ENCODE data around the gene DNAJA3. TPM values are rescaled to one million over a fixed set of nuclear protein-coding genes. Genes with fewer than 3 reads are reported as not detected.

The DNAJA3 gene
- total and polyA plus RNA-seq, 12 donors: 29.0 to 76.7 (median 71.4) TPM

DNA sequence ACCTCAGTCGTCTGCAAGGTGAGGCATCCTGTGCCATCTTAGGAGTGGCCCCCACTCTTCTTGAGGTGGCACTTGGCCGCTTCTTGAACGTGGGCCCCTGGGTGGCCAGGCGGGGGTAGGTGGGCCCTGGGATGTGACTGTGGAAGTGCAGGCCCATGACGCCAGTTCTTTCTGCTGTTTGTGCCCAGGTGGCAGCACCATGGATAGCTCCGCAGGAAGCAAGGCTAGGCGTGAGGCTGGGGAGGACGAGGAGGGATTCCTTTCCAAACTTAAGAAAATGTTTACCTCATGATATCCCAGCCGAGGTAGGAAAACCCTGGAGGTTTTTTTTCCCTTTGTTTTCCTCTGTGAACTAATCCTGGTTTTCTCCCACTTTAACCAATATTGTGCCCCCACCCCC, 29.0 kb downstream of the DNAJA3 start:
- Histone ChIP-seq H3K4me1 (peaks cover 0 to 11% (median 0%) of the 10 kb centered on the region in 9 donors), H3K27ac (no peak overlapping the region), H3K9me3 (no peaks in the 10 kb centered on the region), H3K27me3 (no peaks in the 10 kb centered on the region), H3K36me3 (peaks cover 4 to 100% (median 50%) of the 10 kb centered on the region in 9 donors), H3K4me3 (no peak overlapping the region)
- ATAC-seq (no peak), DNase-seq (no peak)
- 72 to 79% methylated on average over 9 of the region's 9 CpGs for WGBS, 2 donors
- intact Hi-C loops (cut with DNase I): no loop called here
- TF ChIP-seq, protein P1, sequence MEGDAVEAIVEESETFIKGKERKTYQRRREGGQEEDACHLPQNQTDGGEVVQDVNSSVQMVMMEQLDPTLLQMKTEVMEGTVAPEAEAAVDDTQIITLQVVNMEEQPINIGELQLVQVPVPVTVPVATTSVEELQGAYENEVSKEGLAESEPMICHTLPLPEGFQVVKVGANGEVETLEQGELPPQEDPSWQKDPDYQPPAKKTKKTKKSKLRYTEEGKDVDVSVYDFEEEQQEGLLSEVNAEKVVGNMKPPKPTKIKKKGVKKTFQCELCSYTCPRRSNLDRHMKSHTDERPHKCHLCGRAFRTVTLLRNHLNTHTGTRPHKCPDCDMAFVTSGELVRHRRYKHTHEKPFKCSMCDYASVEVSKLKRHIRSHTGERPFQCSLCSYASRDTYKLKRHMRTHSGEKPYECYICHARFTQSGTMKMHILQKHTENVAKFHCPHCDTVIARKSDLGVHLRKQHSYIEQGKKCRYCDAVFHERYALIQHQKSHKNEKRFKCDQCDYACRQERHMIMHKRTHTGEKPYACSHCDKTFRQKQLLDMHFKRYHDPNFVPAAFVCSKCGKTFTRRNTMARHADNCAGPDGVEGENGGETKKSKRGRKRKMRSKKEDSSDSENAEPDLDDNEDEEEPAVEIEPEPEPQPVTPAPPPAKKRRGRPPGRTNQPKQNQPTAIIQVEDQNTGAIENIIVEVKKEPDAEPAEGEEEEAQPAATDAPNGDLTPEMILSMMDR (IDR thresholded peaks at IDR 0.05): no peak

DNA sequence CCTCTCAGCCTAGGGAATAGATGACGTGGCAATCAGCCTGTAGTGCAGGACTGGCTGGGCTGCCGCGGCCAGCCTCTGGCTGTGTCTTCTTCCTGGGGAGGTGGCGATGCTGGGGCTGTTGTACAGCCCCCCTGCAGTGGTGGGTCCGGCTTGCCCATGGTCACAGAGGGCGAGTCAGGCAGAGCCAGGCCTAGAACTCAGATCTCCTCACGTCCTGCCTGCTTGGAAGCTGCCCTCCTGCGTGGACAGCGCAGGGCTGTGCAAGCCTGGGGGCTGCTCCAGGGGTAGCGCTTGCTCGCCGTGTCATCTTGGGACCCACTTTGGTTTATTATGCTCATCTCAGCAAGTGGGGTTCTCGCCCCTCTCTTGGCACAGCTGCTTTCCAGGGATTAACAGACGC, 29.4 kb downstream of the DNAJA3 start:
- H3K27me3 ChIP-seq: no peaks in the 10 kb centered on the region
- H3K4me3 ChIP-seq: no peak overlapping the region
- peaks cover 4 to 100% (median 45%) of the 10 kb centered on the region in 9 donors for H3K36me3 ChIP-seq
- H3K27ac ChIP-seq: no peak overlapping the region
- intact Hi-C loops (cut with DNase I): no loop called here
- 89 to 94% methylated on average over 14 of the region's 14 CpGs for WGBS, 2 donors
- H3K9me3 ChIP-seq: no peaks in the 10 kb centered on the region
- TF ChIP-seq, protein P1 (IDR thresholded peaks at IDR 0.05): no peak
- ATAC-seq (no peak), DNase-seq (no peak)
- H3K4me1 ChIP-seq: peaks cover 0 to 15% (median 0%) of the 10 kb centered on the region in 9 donors

DNA sequence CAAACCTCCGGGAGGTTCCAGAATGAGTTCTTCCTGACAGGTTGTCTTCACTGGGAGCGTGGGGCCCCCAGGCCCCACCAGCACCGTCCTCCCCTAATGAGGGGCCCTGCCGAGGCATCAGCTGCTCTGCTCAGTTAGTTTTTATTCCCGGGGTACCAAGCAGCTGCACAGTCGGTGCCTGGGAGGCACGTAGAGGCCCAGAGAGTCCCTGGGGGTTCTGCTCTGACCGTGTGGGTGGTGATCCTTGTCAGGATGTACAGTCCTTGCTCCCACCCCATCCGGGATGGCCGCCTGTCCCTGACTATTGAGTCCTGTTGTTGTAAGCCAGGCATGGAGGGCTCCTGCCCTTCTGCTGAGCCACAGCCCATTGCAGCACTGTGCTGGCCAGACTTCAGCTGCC, 30.3 kb downstream of the DNAJA3 start:
- H3K36me3 ChIP-seq: peaks cover under 1 to 99% (median 36%) of the 10 kb centered on the region in 9 donors
- H3K27ac ChIP-seq: no peak overlapping the region
- H3K9me3 ChIP-seq: no peaks in the 10 kb centered on the region
- intact Hi-C loops (cut with DNase I): no loop called here
- peak in 1 of 8 donors; percentile 14 for ATAC-seq
- WGBS, 2 donors: 71 to 76% methylated on average over 10 of the region's 10 CpGs
- TF ChIP-seq, protein P1 (IDR thresholded peaks at IDR 0.05): no peak
- no peak for DNase-seq
- H3K4me1 ChIP-seq: peaks cover 0 to 15% (median 0%) of the 10 kb centered on the region in 9 donors
- no peaks in the 10 kb centered on the region for H3K27me3 ChIP-seq
- H3K4me3 ChIP-seq: no peak overlapping the region

DNA sequence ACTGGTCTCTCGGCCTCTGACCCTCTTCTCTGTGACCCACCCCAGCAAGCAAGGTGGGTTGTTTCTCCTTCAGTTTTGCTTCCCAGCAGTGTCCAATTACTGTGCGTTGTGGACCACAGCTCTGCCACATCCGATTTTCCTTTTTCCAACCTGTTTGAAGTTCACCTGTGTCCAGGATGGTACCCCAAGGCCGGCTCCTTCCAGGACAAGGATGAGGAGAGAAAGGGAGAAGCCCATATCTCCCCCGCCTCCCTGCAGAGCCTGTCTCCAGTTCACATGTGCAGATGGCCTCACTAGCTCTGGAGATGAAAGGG, 35.2 kb downstream of the DNAJA3 start:
- intact Hi-C loops (cut with DNase I): no loop called here
- Histone ChIP-seq H3K36me3 (peaks cover 0 to 96% (median 14%) of the 10 kb centered on the region in 9 donors), H3K4me3 (no peak overlapping the region), H3K27me3 (no peaks in the 10 kb centered on the region), H3K9me3 (no peaks in the 10 kb centered on the region), H3K4me1 (peaks cover 0 to 24% (median 6%) of the 10 kb centered on the region in 9 donors), H3K27ac (no peak overlapping the region)
- TF ChIP-seq, protein P1 (IDR thresholded peaks at IDR 0.05): no peak
- ATAC-seq (no peak), DNase-seq (no peak)
- 87 to 91% methylated on average over 5 of the region's 5 CpGs for WGBS, 2 donors

All from heart right ventricle (tissue), 16 donors.